ENCODE measurements around the gene TAOK2. TPM values are rescaled to one million over a fixed set of nuclear protein-coding genes. Genes with fewer than 3 reads are reported as not detected.
A peak's percentile ranks its signal among the peaks of the same experiment; 100 is the strongest.
"Not testable (repeated sequence)": the region's sequence is repeated elsewhere in the genome, so short reads cannot be mapped to it uniquely, and the experiment has no call there.

Gene TAOK2
- total RNA-seq, 2 donors from 2014 or later = 39.6 to 66.8 TPM

GRCh38 chr16:30024451-30024850, 50.8 kb downstream of the TAOK2 start:
- Mint-ChIP-seq H3K27me3 (peaks cover 22 to 23% of the 10 kb centered on the region in 2 donors), H3K36me3 (no peaks in the 10 kb centered on the region), H3K4me1 (ENCODE audit: low read depth in 2 of 2) (peaks cover 7 to 10% of the 10 kb centered on the region in 2 donors), H3K9me3 (no peaks in the 10 kb centered on the region), H3K27ac (no peak overlapping the region), H3K4me3 (no peak overlapping the region)
- DNase-seq (ENCODE audit: low spot score) (peak; percentile 29), ATAC-seq (no peak)

GRCh38 chr16:30025156-30025555, 51.5 kb downstream of the TAOK2 start:
- Mint-ChIP-seq H3K4me1 (ENCODE audit: low read depth in 2 of 2) (peaks cover 7 to 10% of the 10 kb centered on the region in 2 donors), H3K36me3 (no peaks in the 10 kb centered on the region), H3K27me3 (peaks cover 29 to 30% of the 10 kb centered on the region in 2 donors), H3K27ac (no peak overlapping the region), H3K4me3 (no peak overlapping the region), H3K9me3 (no peaks in the 10 kb centered on the region)
- no peak for ATAC-seq
- peak; percentile 55 for DNase-seq (ENCODE audit: low spot score)

DNA sequence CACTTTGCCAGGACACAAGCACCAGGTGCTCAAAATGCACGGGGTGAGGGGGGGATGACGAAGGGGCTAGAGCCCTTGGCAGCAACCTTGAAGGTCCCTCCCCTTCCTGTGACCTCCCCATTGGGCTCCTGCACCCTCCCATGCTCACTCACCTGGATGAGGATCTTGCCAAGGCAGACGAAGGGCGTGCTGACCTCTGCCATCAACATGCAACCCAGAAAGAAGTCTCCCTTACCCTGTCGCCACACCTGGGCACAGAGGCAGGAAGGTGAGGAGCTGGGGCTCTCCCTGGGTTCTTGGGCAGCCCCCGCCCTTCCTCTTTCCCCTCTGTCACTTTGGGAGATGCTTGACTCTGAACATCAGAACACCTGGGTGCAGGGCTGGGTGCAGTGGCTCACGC, 51.9 kb downstream of the TAOK2 start:
- Mint-ChIP-seq H3K4me1 (ENCODE audit: low read depth in 2 of 2) (peaks cover 7 to 10% of the 10 kb centered on the region in 2 donors), H3K4me3 (no peak overlapping the region), H3K27me3 (peaks cover 31% of the 10 kb centered on the region in 2 donors), H3K36me3 (no peaks in the 10 kb centered on the region), H3K27ac (no peak overlapping the region), H3K9me3 (no peaks in the 10 kb centered on the region)
- ATAC-seq (no peak), DNase-seq (ENCODE audit: low spot score) (peak; percentile 56)

DNA sequence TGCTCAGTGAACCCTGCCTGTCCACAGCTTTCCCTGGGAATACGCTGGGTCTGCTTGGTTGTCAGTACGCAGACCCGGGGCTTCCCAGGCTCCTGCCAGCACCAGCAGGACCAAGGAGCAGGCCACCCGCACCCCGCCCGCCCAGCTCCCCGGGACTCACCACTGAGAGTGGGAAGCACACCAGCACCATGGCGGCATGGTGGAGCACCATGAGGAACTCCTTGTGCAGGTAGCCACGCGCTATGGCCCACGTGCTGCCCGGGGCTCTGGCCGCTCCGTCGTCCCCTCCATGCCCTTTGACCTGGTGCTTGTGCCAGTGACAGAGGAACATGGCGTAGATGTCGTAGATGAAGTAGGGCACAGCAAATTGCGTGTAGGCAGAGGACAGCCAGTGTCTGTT, 52.8 kb downstream of the TAOK2 start:
- Mint-ChIP-seq H3K27ac (no peak overlapping the region), H3K4me3 (no peak overlapping the region), H3K27me3 (peaks cover 31 to 32% of the 10 kb centered on the region in 2 donors), H3K36me3 (no peaks in the 10 kb centered on the region), H3K9me3 (no peaks in the 10 kb centered on the region), H3K4me1 (ENCODE audit: low read depth in 2 of 2) (peaks cover under 1 to 3% of the 10 kb centered on the region in 2 donors)
- ATAC-seq (no peak), DNase-seq (ENCODE audit: low spot score) (peak; percentile 25)

- H3K36me3 Mint-ChIP-seq = no peaks in the 10 kb centered on the region
- H3K27ac Mint-ChIP-seq = no peak overlapping the region
- peaks cover 4 to 6% of the 10 kb centered on the region in 2 donors for H3K4me1 Mint-ChIP-seq (ENCODE audit: low read depth in 2 of 2)
- no peaks in the 10 kb centered on the region for H3K9me3 Mint-ChIP-seq
- peak; percentile 49 for DNase-seq (ENCODE audit: low spot score)
- H3K27me3 Mint-ChIP-seq = peaks cover 37 to 39% of the 10 kb centered on the region in 2 donors
- ATAC-seq = no peak
- H3K4me3 Mint-ChIP-seq = no peak overlapping the region
Measured at GRCh38 chr16:30027588-30028437, 54.1 kb downstream of the TAOK2 start.

DNA sequence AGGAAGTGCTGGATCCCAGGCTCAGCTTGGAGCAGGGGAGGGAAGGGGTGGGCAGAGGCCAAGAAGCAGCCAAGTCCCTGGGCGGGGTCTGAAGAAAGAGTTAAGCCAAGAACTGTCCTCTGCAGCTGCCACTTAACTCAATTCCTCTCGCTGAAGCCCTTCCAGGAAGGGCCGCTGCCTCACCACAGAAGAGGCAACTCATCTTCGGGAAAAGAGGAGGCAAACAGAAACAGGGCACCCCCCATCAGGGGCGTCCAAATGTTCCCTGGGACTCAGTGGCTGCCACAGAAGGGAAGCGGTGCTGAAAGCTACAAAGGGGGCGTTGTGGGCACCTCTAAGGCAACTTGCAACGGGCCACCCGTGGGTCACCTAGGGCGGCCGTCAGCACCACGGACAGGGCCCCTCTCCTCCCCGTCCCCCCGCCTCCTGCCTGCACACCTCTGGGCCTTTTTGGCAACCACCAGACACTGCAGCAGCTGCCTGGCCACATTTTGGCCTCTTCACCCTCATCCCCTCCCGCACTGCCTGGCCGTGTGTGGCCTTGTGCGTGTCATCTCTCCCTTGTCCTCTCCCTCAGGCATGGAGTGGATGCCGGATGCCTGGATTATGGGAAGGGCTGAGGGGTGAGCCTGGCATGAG, 54.9 kb downstream of the TAOK2 start:
- H3K9me3 Mint-ChIP-seq = no peaks in the 10 kb centered on the region
- H3K27me3 Mint-ChIP-seq = peaks cover 37 to 39% of the 10 kb centered on the region in 2 donors

DNA sequence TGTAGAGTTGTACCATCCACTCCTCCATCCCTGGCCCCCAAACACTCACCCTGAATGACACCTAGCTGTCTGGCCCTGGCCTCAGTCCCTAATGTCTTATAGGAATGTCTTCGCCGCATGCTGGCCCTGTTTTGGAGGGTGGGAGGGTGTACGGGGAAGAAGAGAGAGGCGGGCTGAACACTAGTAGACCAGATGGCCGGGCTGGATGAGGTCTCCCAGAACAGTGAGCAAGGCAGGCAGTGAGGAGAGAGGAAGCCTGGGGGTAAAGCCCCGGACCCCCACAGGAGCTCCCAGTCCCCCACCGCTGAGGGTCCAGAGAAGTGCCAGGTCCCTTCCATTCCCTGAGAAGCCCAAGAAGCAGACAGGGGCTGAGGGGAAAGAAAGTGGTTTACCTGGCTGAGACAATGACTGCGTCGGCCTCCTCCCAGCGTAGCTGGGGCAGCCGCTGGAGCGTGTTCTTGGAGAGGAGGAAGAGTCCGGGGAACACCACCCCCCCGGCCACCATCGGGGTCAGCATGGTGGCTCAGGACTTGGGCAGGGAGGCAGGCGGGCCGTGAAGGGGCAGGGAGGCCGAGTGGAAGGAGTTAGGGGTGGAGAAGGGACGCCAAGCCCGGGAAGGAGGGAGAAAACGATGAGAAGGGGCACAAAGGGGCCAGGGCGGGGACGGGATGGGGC, 56.5 kb downstream of the TAOK2 start:
- H3K4me1 Mint-ChIP-seq (ENCODE audit: low read depth in 2 of 2) = peaks cover 4 to 8% of the 10 kb centered on the region in 2 donors
- peaks cover 37 to 41% of the 10 kb centered on the region in 2 donors for H3K27me3 Mint-ChIP-seq
- no peaks in the 10 kb centered on the region for H3K36me3 Mint-ChIP-seq
- no peak overlapping the region for H3K27ac Mint-ChIP-seq
- peak overlapping the region; percentile 15 for H3K4me3 Mint-ChIP-seq
- H3K9me3 Mint-ChIP-seq = no peaks in the 10 kb centered on the region
- DNase-seq (ENCODE audit: low spot score) = peak; percentile 55
- no peak for ATAC-seq

More for the DNA sequence above, 54.9 kb downstream of the TAOK2 start:
- ATAC-seq (no peak), DNase-seq (ENCODE audit: low spot score) (peak; percentile 46)
- Mint-ChIP-seq H3K27ac (no peak overlapping the region), H3K36me3 (no peaks in the 10 kb centered on the region), H3K4me1 (ENCODE audit: low read depth in 2 of 2) (peaks cover 4 to 6% of the 10 kb centered on the region in 2 donors), H3K4me3 (no peak overlapping the region)

DNA sequence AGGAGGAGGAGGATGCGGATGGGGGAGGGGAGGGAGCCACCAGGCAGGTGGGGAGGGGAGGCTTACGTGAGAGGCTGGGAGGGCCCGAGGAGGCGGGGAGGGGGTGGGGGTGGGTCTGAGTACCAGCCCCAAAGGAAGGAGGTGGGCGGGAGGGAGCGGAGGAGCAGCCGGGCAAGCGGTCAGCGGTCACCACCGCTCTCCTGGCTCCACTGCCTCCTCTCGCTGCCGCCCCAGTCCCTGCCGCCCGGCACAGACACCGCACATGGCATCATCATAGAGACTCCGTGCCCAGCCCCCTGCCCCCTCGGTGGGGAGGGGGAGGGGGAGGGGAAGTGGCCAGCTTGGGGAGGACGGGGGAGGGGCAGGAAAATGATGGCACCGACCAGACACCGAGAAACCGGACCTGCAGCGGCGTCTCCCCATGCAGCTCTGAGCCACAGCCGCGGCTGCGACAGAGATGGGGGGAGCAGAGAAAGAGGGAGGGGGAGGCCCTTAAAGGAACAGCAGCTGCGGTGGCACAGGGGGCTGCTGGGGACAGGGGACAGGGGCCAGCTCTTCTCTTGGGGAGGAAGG, 57.3 kb downstream of the TAOK2 start, which contains the start of gene TLCD3B:
Gene TLCD3B, minus strand, starts transcription at position 431 of the 573 bp plus-strand sequence. CDS start 744 bp downstream, outside the sequence.
- Mint-ChIP-seq H3K4me1 (ENCODE audit: low read depth in 2 of 2) (peaks cover 4 to 12% of the 10 kb centered on the region in 2 donors), H3K9me3 (no peaks in the 10 kb centered on the region), H3K27ac (no peak within 1 kb of the TSS), H3K36me3 (no peaks in the 10 kb centered on the region), H3K4me3 (peak within 1 kb of the TSS; percentile 43), H3K27me3 (peaks cover 37 to 45% of the 10 kb centered on the region in 2 donors)
- ATAC-seq = no peak
- peak; percentile 49 for DNase-seq (ENCODE audit: low spot score)

GRCh38 chr16:30031477-30031918, 57.8 kb downstream of the TAOK2 start:
- no peak overlapping the region for H3K4me3 Mint-ChIP-seq
- no peak overlapping the region for H3K27ac Mint-ChIP-seq
- no peaks in the 10 kb centered on the region for H3K9me3 Mint-ChIP-seq
- DNase-seq (ENCODE audit: low spot score) (peak; percentile 39), ATAC-seq (no peak)
- H3K27me3 Mint-ChIP-seq = peaks cover 37 to 45% of the 10 kb centered on the region in 2 donors
- H3K36me3 Mint-ChIP-seq = no peaks in the 10 kb centered on the region
- H3K4me1 Mint-ChIP-seq (ENCODE audit: low read depth in 2 of 2) = peaks cover 4 to 12% of the 10 kb centered on the region in 2 donors

DNA sequence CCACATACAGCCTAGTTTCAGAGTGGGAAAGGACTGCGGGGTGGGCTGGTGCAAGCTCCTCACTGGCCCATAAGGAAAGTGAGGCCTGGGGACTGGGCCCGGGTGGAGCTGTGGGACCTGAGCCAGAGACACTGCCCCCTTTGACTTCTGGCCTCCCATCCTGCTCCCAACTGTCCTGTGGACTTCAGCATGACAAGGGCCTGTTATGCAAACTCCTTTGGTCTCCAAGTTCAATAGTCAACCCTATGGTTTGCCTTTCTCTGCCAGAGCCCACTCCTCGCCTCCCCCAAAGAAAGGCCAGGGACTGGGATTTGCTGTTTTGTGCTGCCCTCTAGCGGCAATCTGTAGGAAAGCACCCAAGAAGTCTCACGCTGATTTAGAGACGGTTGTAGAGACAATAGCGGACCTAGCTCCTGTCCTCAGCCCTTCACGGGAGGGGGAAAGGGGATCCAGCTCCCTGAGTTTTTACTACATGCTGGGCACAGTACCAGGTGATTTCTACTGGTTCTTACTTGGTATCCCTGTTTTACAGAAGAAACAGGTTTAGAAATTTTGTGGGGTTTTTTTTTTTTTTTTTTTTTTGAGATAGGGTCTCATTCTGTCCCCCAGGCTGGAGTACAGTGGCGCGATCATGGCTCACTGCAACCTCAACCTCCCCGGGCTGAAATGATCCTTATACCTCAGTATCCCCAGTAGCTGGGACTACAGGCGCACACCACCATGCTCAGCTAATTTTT, 58.6 kb downstream of the TAOK2 start:
- ATAC-seq = peak; percentile 42 to 56
- H3K9me3 Mint-ChIP-seq = no peaks in the 10 kb centered on the region
- DNase-seq (ENCODE audit: low spot score) = peak; percentile 64
- H3K27me3 Mint-ChIP-seq = peaks cover 29 to 38% of the 10 kb centered on the region in 2 donors
- H3K36me3 Mint-ChIP-seq = no peaks in the 10 kb centered on the region
- H3K4me3 Mint-ChIP-seq = peak overlapping the region; percentile 43
- H3K4me1 Mint-ChIP-seq (ENCODE audit: low read depth in 2 of 2) = peaks cover 4 to 12% of the 10 kb centered on the region in 2 donors
- H3K27ac Mint-ChIP-seq = no peak overlapping the region

GRCh38 chr16:30033270-30033669, 59.6 kb downstream of the TAOK2 start:
- no peak overlapping the region for H3K27ac Mint-ChIP-seq
- no peaks in the 10 kb centered on the region for H3K36me3 Mint-ChIP-seq
- H3K9me3 Mint-ChIP-seq = no peaks in the 10 kb centered on the region
- ATAC-seq = no peak
- H3K4me3 Mint-ChIP-seq = no peak overlapping the region
- peaks cover 4 to 9% of the 10 kb centered on the region in 2 donors for H3K4me1 Mint-ChIP-seq (ENCODE audit: low read depth in 2 of 2)
- H3K27me3 Mint-ChIP-seq = peaks cover 19 to 29% of the 10 kb centered on the region in 2 donors
- peak; percentile 13 for DNase-seq (ENCODE audit: low spot score)

DNA sequence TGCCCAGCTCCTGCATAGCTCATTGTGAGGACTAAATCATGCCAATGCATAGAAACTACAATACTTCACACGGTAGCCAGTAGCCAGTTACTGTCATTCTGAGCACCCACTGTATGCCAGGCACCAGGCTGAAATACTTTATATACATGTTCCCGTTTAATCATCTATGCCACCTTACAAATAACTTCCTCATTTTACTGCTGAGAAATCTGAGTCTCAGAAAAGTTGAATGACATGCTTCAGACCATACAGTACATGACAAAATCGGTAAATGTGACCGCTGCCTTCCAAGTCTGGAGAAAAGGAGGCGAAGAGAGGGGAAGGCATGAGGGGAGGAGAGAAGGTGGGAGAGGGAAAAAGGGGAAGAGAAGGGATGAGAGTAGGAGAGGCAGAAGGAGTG, 66.6 kb downstream of the TAOK2 start:
- Mint-ChIP-seq H3K27ac (no peak overlapping the region), H3K4me1 (ENCODE audit: low read depth in 2 of 2) (peaks cover 3 to 6% of the 10 kb centered on the region in 2 donors), H3K9me3 (no peaks in the 10 kb centered on the region), H3K4me3 (no peak overlapping the region), H3K36me3 (no peaks in the 10 kb centered on the region), H3K27me3 (peaks cover 0 to 3% of the 10 kb centered on the region in 2 donors)
- ATAC-seq (no peak), DNase-seq (ENCODE audit: low spot score) (no peak)

- H3K4me1 Mint-ChIP-seq (ENCODE audit: low read depth in 2 of 2); H3K4me3 Mint-ChIP-seq; DNase-seq (ENCODE audit: low spot score); H3K27me3 Mint-ChIP-seq; ATAC-seq; H3K9me3 Mint-ChIP-seq; H3K27ac Mint-ChIP-seq; H3K36me3 Mint-ChIP-seq: not testable (repeated sequence)
Measured at GRCh38 chr16:30040690-30041089, 67.0 kb downstream of the TAOK2 start.

All from natural killer cell treated with Interleukin-12 subunit alpha and Interleukin-12 subunit beta and Interleukin-15 and Interleukin-18, amount 100 ng/mL, for 72 hours (primary cell).